ENCODE measurements around the gene UNC119B. TPM values are rescaled to one million over a fixed set of nuclear protein-coding genes. Genes with fewer than 3 reads are reported as not detected.

UNC119B gene
- total RNA-seq, 1 experiment from 2014 or later = 51.5 TPM

DNA sequence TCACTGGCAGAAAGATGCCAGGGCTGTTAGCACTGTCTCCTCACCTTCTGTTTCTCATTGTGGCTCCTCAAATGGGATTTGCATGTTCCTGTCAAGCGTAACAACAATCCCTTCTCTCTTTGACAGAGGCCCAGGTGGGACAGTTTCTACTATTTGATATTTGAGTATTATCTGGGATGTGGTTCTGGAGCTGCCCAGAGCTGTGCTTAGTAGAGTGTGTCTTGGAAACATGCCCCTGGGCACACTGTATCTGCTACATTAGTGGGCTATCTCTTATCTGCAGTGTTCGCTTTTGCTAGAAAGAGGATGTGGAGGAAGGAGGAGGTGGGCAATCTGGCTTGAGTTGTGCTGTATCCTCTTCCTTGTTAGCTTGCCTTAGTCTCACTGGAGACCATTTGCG, 11.6 kb downstream of the UNC119B start:
- peaks cover 14 to 17% of the 10 kb centered on the region in 2 experiments for H3K4me1 Mint-ChIP-seq
- H4K20me1 ChIP-seq (ENCODE audit: control insufficient read depth, insufficient read depth, insufficient read length) = no peaks in the 10 kb centered on the region
- no peaks in the 10 kb centered on the region; a peak in 1 of 5 replicates for H3K9me3 Mint-ChIP-seq
- no peak for DNase-seq
- H2BK15ac ChIP-seq (ENCODE audit: low read depth, low read length) = no peak overlapping the region
- no peak overlapping the region for H2BK20ac ChIP-seq (ENCODE audit: low read depth, low read length, poor library complexity, severe bottlenecking)
- no peak overlapping the region for H3K56ac ChIP-seq (ENCODE audit: insufficient read length, low read depth, low read length)
- no CpG with 5 or more reads among the region's 3 CpGs for WGBS (ENCODE audit: extremely low coverage, insufficient read length, low lambda C conversion rate)
- no peak overlapping the region for H4K8ac ChIP-seq (replicated peaks; ENCODE audit: insufficient read length, low read depth, low read length)
- H3K4me3 Mint-ChIP-seq = no peak overlapping the region
- H3K23me2 ChIP-seq (ENCODE audit: insufficient read length, low read depth, low read length, poor library complexity, severe bottlenecking) = peaks cover 5% of the 10 kb centered on the region
- no peak overlapping the region for H3K27ac ChIP-seq (ENCODE audit: insufficient read length, low read depth, low read length)
- no peak overlapping the region for H2AFZ ChIP-seq (ENCODE audit: low read length)
- no peak overlapping the region for H3K14ac ChIP-seq (ENCODE audit: insufficient read depth, low read length)
- no peak overlapping the region for H3K9ac ChIP-seq (ENCODE audit: extremely low read depth, insufficient read length, low read length)
- no peaks in the 10 kb centered on the region for H3K27me3 ChIP-seq (ENCODE audit: insufficient read depth, low read length)
- peaks cover 7% of the 10 kb centered on the region; the same call in 1 of the 2 replicates for H3K27me3 Mint-ChIP-seq (ENCODE audit: low read depth)
- H3K23ac ChIP-seq (ENCODE audit: insufficient read length, low read depth, low read length) = no peak overlapping the region
- H4K5ac ChIP-seq (ENCODE audit: insufficient read length, low read depth, low read length) = no peak overlapping the region
- H3K9me3 ChIP-seq (ENCODE audit: control insufficient read depth, low read depth, low read length) = no peaks in the 10 kb centered on the region
- H3K4me2 ChIP-seq (ENCODE audit: insufficient read depth, insufficient read length, low read length) = no peak overlapping the region
- H3T11ph ChIP-seq (ENCODE audit: low read length) = no peak overlapping the region
- H3K4me1 ChIP-seq (ENCODE audit: insufficient read depth, low read length) = no peaks in the 10 kb centered on the region
- H3K27ac Mint-ChIP-seq = no peak overlapping the region
- no peak overlapping the region for H4K91ac ChIP-seq (ENCODE audit: insufficient read length, low read depth, low read length)
- H2BK120ac ChIP-seq (ENCODE audit: low read depth, low read length, poor library complexity, severe bottlenecking) = no peak overlapping the region
- H2AK5ac ChIP-seq (ENCODE audit: insufficient read length, low read length) = no peak overlapping the region
- TF ChIP-seq CTCF (conservative IDR thresholded peaks at IDR 0.05) = no peak
- no peak overlapping the region for H2BK12ac ChIP-seq (ENCODE audit: insufficient read length, low read depth, low read length)
- H3K36me3 Mint-ChIP-seq (ENCODE audit: insufficient read depth in 1 of 3, low read depth in 3 of 3) = peaks cover 33 to 72% (median 67%) of the 10 kb centered on the region in 3 experiments
- H3K79me2 ChIP-seq (ENCODE audit: insufficient read depth, low read length) = 0 out of 2 replicates have a peak, but pooled peaks cover 2% of the 10 kb centered on the region
- H3K79me1 ChIP-seq (ENCODE audit: insufficient read depth, low read depth, low read length, poor library complexity, severe bottlenecking) = no peaks in the 10 kb centered on the region
- H3K4ac ChIP-seq (ENCODE audit: low read depth, low read length) = no peak overlapping the region
- no peak overlapping the region for H2BK5ac ChIP-seq (ENCODE audit: insufficient read length, low read length)
- no peak overlapping the region for H3K18ac ChIP-seq (ENCODE audit: insufficient read length, low read depth, low read length)
